Trophoblast cell (in vitro differentiated cells and primary cell): Measurements from ENCODE around the gene CCDC150.

Source experiments
- DNase-seq, 2 donors: peaks; one replicate each; pipeline ENCODE4 v3.0.0-alpha.2; 2016
- H2AFZ ChIP-seq: 2 replicates; pipeline ENCODE4 v1.6.1; 2013; ENCODE audit warnings: low read length, moderate library complexity, mild to moderate bottlenecking; ENCODE audit not compliant: insufficient read depth, poor library complexity
- H2AK5ac ChIP-seq: 2 replicates; pipeline ENCODE4 v1.6.1; 2013; ENCODE audit warnings: mild to moderate bottlenecking, low read length
- H2BK120ac ChIP-seq: 2 replicates; pipeline ENCODE4 v1.6.1; 2013; ENCODE audit warnings: low read length, mild to moderate bottlenecking, moderate library complexity; ENCODE audit not compliant: insufficient read depth, poor library complexity
- H2BK12ac ChIP-seq: 2 replicates; pipeline ENCODE4 v1.6.1; 2013; ENCODE audit warnings: mild to moderate bottlenecking, low read length, moderate library complexity
- H2BK5ac ChIP-seq: 2 replicates; pipeline ENCODE4 v1.6.1; 2013; ENCODE audit warnings: low read length, low read depth, moderate library complexity, mild to moderate bottlenecking; ENCODE audit not compliant: poor library complexity
- H3K14ac ChIP-seq: 2 replicates; pipeline ENCODE4 v1.6.1; 2013; ENCODE audit warnings: mild to moderate bottlenecking, low read length
- H3K18ac ChIP-seq: 2 replicates; pipeline ENCODE4 v1.6.1; 2013; ENCODE audit warnings: mild to moderate bottlenecking, low read length
- H3K23ac ChIP-seq: 2 replicates; pipeline ENCODE4 v1.6.1; 2013; ENCODE audit warnings: low read length
- H3K27ac ChIP-seq: 2 replicates; pipeline ENCODE4 v1.5.1; 2013; ENCODE audit warnings: low read depth, mild to moderate bottlenecking, inconsistent platforms, low read length, moderate library complexity
- H3K27me3 ChIP-seq: 2 replicates; pipeline ENCODE4 v1.6.1; 2013; ENCODE audit warnings: inconsistent platforms, mild to moderate bottlenecking, low read length, moderate library complexity; ENCODE audit not compliant: insufficient read depth
- H3K36me3 ChIP-seq, 2 experiments: 1 replicate in 1 of 2; 2 replicates in 1 of 2; pipeline ENCODE4 v1.6.1; 2013; ENCODE audit warnings: low read length in 2 of 2, mild to moderate bottlenecking in 2 of 2, moderate library complexity in 1 of 2; ENCODE audit not compliant: insufficient read depth in 2 of 2, control insufficient read depth in 1 of 2
- H3K4ac ChIP-seq: 2 replicates; pipeline ENCODE4 v1.6.1; 2013; ENCODE audit warnings: low read depth, mild to moderate bottlenecking, low read length, moderate library complexity
- H3K4me1 ChIP-seq, 2 experiments: 1 replicate in 1 of 2; 2 replicates in 1 of 2; pipeline ENCODE4 v1.6.1; 2013; ENCODE audit warnings: low read length in 2 of 2, mild to moderate bottlenecking in 2 of 2, moderate library complexity in 1 of 2; ENCODE audit not compliant: insufficient read depth in 2 of 2, control insufficient read depth in 1 of 2
- H3K4me2 ChIP-seq: 2 replicates; pipeline ENCODE4 v1.6.1; 2013; ENCODE audit warnings: inconsistent platforms, mild to moderate bottlenecking, low read length, moderate library complexity
- H3K4me3 ChIP-seq: 2 replicates; pipeline ENCODE4 v1.5.1; 2013; ENCODE audit warnings: mild to moderate bottlenecking, low read depth, low read length, inconsistent platforms
- H3K79me1 ChIP-seq: one replicate; pipeline ENCODE4 v1.6.1; 2013; ENCODE audit warnings: low read length
- H3K79me2 ChIP-seq: 2 replicates; pipeline ENCODE4 v1.6.1; 2013; ENCODE audit warnings: low read length, mild to moderate bottlenecking; ENCODE audit not compliant: control insufficient read depth, insufficient read depth, poor library complexity
- H3K9ac ChIP-seq: 2 replicates; pipeline ENCODE4 v1.6.1; 2013; ENCODE audit warnings: mild to moderate bottlenecking, low read length
- H3K9me3 ChIP-seq: 2 replicates; pipeline ENCODE4 v1.6.1; 2013; ENCODE audit warnings: low read depth, mild to moderate bottlenecking, control low read depth, inconsistent platforms, low read length; ENCODE audit not compliant: insufficient read depth
- H4K12ac ChIP-seq: 2 replicates; pipeline ENCODE4 v1.6.1; 2013; ENCODE audit warnings: low read depth, mild to moderate bottlenecking, low read length, moderate library complexity
- H4K8ac ChIP-seq: 2 replicates; pipeline ENCODE4 v1.6.1; 2013; ENCODE audit warnings: low read depth, mild to moderate bottlenecking, low read length, moderate library complexity
- H4K91ac ChIP-seq: one replicate; pipeline ENCODE4 v1.6.1; 2013; ENCODE audit warnings: low read depth, mild to moderate bottlenecking, low read length, moderate library complexity
- WGBS: extraction: QIAGEN DNeasy Blood & Tissue Kit; methylation state at CpG from one replicate; pipeline ENCODE4 v1.1.7; 2013; ENCODE audit warnings: missing lambda C conversion rate; ENCODE audit not compliant: insufficient read length, insufficient coverage; ENCODE audit errors: extremely low coverage; 5-methylcytosine and 5-hydroxymethylcytosine counted together

Gene CCDC150

GRCh38 chr2:196649202-196649601 lies 9.7 kb downstream of the CCDC150 start:
- Histone ChIP-seq H3K4me3 (no peak overlapping the region), H3K79me2 (peaks cover 1% of the 10 kb centered on the region), H3K14ac (no peak overlapping the region), H3K79me1 (no peaks in the 10 kb centered on the region), H3K4me1 (no peaks in the 10 kb centered on the region), H3K36me3 (peaks cover 4 to 12% of the 10 kb centered on the region in 2 experiments), H3K27ac (no peak overlapping the region), H3K4ac (no peak overlapping the region), H3K9ac (no peak overlapping the region), H3K18ac (no peak overlapping the region), H3K4me2 (no peak overlapping the region), H2BK12ac (no peak overlapping the region), H4K91ac (no peak overlapping the region), H2AFZ (no peak overlapping the region), H2BK5ac (no peak overlapping the region), H2BK120ac (no peak overlapping the region), H4K8ac (no peak overlapping the region), H3K9me3 (peaks cover 13% of the 10 kb centered on the region), H4K12ac (no peak overlapping the region), H3K27me3 (no peaks in the 10 kb centered on the region), H2AK5ac (no peak overlapping the region), H3K23ac (no peak overlapping the region)
- DNase-seq = no peak
- WGBS = no CpG with 5 or more reads among the region's 4 CpGs

GRCh38 chr2:196651387-196652094 lies 12.0 kb downstream of the CCDC150 start:
- H3K79me2 ChIP-seq = no peaks in the 10 kb centered on the region
- H3K23ac ChIP-seq = no peak overlapping the region
- no peak overlapping the region for H3K9ac ChIP-seq
- no peak overlapping the region for H3K27ac ChIP-seq
- no peak overlapping the region for H3K14ac ChIP-seq
- no peak overlapping the region for H2BK120ac ChIP-seq
- H3K36me3 ChIP-seq = peaks cover 4 to 12% of the 10 kb centered on the region in 2 experiments
- no peak overlapping the region for H2AK5ac ChIP-seq
- no peak overlapping the region for H4K12ac ChIP-seq
- no peak overlapping the region for H2AFZ ChIP-seq
- H3K4me2 ChIP-seq = no peak overlapping the region
- H4K91ac ChIP-seq = no peak overlapping the region
- no CpG with 5 or more reads among the region's 4 CpGs for WGBS
- H3K4me1 ChIP-seq = no peaks in the 10 kb centered on the region
- no peak overlapping the region for H3K4ac ChIP-seq
- H3K9me3 ChIP-seq = peaks cover 13% of the 10 kb centered on the region
- H3K79me1 ChIP-seq = no peaks in the 10 kb centered on the region
- H3K4me3 ChIP-seq = no peak overlapping the region
- no peak overlapping the region for H2BK12ac ChIP-seq
- H2BK5ac ChIP-seq = no peak overlapping the region
- H4K8ac ChIP-seq = no peak overlapping the region
- H3K18ac ChIP-seq = no peak overlapping the region
- no peak for DNase-seq
- H3K27me3 ChIP-seq = no peaks in the 10 kb centered on the region

GRCh38 chr2:196652869-196653268 lies 13.4 kb downstream of the CCDC150 start:
- Histone ChIP-seq H4K12ac (no peak overlapping the region), H4K8ac (no peak overlapping the region), H3K18ac (no peak overlapping the region), H3K27ac (no peak overlapping the region), H2AFZ (no peak overlapping the region), H3K79me1 (no peaks in the 10 kb centered on the region), H4K91ac (no peak overlapping the region), H3K4me3 (no peak overlapping the region), H3K36me3 (peaks cover 4 to 12% of the 10 kb centered on the region in 2 experiments), H3K79me2 (no peaks in the 10 kb centered on the region), H3K4ac (no peak overlapping the region), H2AK5ac (no peak overlapping the region), H3K27me3 (no peaks in the 10 kb centered on the region), H2BK5ac (no peak overlapping the region), H3K4me1 (no peaks in the 10 kb centered on the region), H2BK120ac (no peak overlapping the region), H3K9ac (no peak overlapping the region), H3K14ac (no peak overlapping the region), H3K4me2 (no peak overlapping the region), H2BK12ac (no peak overlapping the region), H3K23ac (no peak overlapping the region), H3K9me3 (peaks cover 13% of the 10 kb centered on the region)
- WGBS = no CpG with 5 or more reads among the region's 1 CpG
- no peak for DNase-seq

GRCh38 chr2:196653843-196654242 lies 14.3 kb downstream of the CCDC150 start:
- Histone ChIP-seq H4K91ac (no peak overlapping the region), H3K14ac (no peak overlapping the region), H2BK5ac (no peak overlapping the region), H3K27me3 (no peaks in the 10 kb centered on the region), H3K27ac (no peak overlapping the region), H4K8ac (no peak overlapping the region), H3K4me2 (no peak overlapping the region), H2BK12ac (no peak overlapping the region), H3K9me3 (peaks cover 13% of the 10 kb centered on the region), H3K9ac (no peak overlapping the region), H4K12ac (no peak overlapping the region), H2BK120ac (no peak overlapping the region), H3K18ac (no peak overlapping the region), H3K36me3 (peaks cover 4 to 12% of the 10 kb centered on the region in 2 experiments), H3K23ac (no peak overlapping the region), H2AK5ac (no peak overlapping the region), H3K79me2 (no peaks in the 10 kb centered on the region), H3K4me3 (no peak overlapping the region), H2AFZ (no peak overlapping the region), H3K4me1 (no peaks in the 10 kb centered on the region), H3K79me1 (no peaks in the 10 kb centered on the region), H3K4ac (no peak overlapping the region)
- DNase-seq = no peak
- no CpG with 5 or more reads among the region's 1 CpG for WGBS
